ENCODE results near the gene KMT2B. TPM values are rescaled to one million over a fixed set of nuclear protein-coding genes. Genes with fewer than 3 reads are reported as not detected.

The KMT2B gene
- total and polyA plus RNA-seq, 2 experiments from 2014 or later, result 15.8 to 49.8 TPM

GRCh38 chr19:35738021-35738886, 20.5 kb downstream of the KMT2B start:
- no peak for ATAC-seq
- peaks cover 53% of the 10 kb centered on the region for H3K36me3 Mint-ChIP-seq (ENCODE audit: low read depth)

More at GRCh38 chr19:35738021-35738886, 20.5 kb downstream of the KMT2B start:
- Mint-ChIP-seq H3K27ac (no peak overlapping the region), H3K4me3 (no peak overlapping the region; the same call in 2 of the 3 replicates), H3K9me3 (no peaks in the 10 kb centered on the region; the same call in 2 of the 3 replicates), H3K27me3 (ENCODE audit: insufficient read depth, low read depth, poor library complexity) (peaks cover 6% of the 10 kb centered on the region), H3K4me1 (peaks cover 5% of the 10 kb centered on the region)
- no peak overlapping the region for H3K4me3 ChIP-seq
- no peak overlapping the region for H3K27ac ChIP-seq (ENCODE audit: low read depth)
- no peaks in the 10 kb centered on the region for H3K27me3 ChIP-seq (ENCODE audit: insufficient read depth)
- H2AFZ ChIP-seq, result no peak overlapping the region
- no peaks in the 10 kb centered on the region for H3K79me2 ChIP-seq (replicated peaks; ENCODE audit: insufficient read depth)
- no peaks in the 10 kb centered on the region; the same call in 1 of the 2 replicates for H4K20me1 ChIP-seq (replicated peaks; ENCODE audit: insufficient read depth)
- H3K36me3 ChIP-seq (ENCODE audit: insufficient read depth), result peaks cover 4% of the 10 kb centered on the region; the same call in 1 of the 2 replicates
- no peaks in the 10 kb centered on the region for H3K9me2 ChIP-seq (ENCODE audit: insufficient read depth)
- peaks cover 4% of the 10 kb centered on the region; the same call in 1 of the 2 replicates for H3K4me1 ChIP-seq (ENCODE audit: insufficient read depth)
- peaks cover 10% of the 10 kb centered on the region for H3F3A ChIP-seq (replicated peaks; ENCODE audit: low read depth)
- no peak for DNase-seq (ENCODE audit: low spot score)
- TF ChIP-seq CREB1 (CRISPR knock-in tag; IDR thresholded peaks at IDR 0.05; ENCODE audit: low read depth) (no peak), ZNF114 (CRISPR knock-in tag; IDR thresholded peaks at IDR 0.05) (no peak), ZNF331 (CRISPR knock-in tag; IDR thresholded peaks at IDR 0.05; ENCODE audit: low read depth) (no peak), ZNF462 (CRISPR knock-in tag; IDR thresholded peaks at IDR 0.05) (no peak), EZH2 (IDR thresholded peaks at IDR 0.05; ENCODE audit: low read depth, unreplicated experiment) (no peak), STAT1 (IDR thresholded peaks at IDR 0.05; ENCODE audit: unreplicated experiment) (no peak), REST (IDR thresholded peaks at IDR 0.05; ENCODE audit: unreplicated experiment) (no peak), EZH2phosphoT487 (IDR thresholded peaks at IDR 0.05; ENCODE audit: unreplicated experiment) (no peak), ETS1 (IDR thresholded peaks at IDR 0.05) (no peak), POLR2AphosphoS5 (IDR thresholded peaks at IDR 0.05; ENCODE audit: low read depth) (no peak), NANOG (IDR thresholded peaks at IDR 0.05; ENCODE audit: borderline replicate concordance) (no peak), CTCF (conservative IDR thresholded peaks at IDR 0.05; ENCODE audit: low read depth in 2 of 2) (no peak)
- H3K4me2 ChIP-seq, result no peak overlapping the region
